MM.1S (cell line): ENCODE data around the gene SLC46A2.

Experiments
- DNase-seq: peaks from one replicate; pipeline ENCODE4 v3.0.0-alpha.2; 2015
- H2AFZ ChIP-seq: fragments of 300-600 bp; sonication (generic); 2 replicates; pipeline ENCODE4 v1.6.0; 2016; ENCODE audit warnings: antibody characterized with exemption, low read length
- H3F3A ChIP-seq: fragments of 300-600 bp; sonication (generic); 2 replicates; pipeline ENCODE4 v1.6.1; 2016; ENCODE audit warnings: mild to moderate bottlenecking, antibody characterized with exemption, low read length, moderate library complexity, mixed read lengths; ENCODE audit not compliant: insufficient read depth
- H3K27ac ChIP-seq: fragments of 300-600 bp; sonication (generic); 2 replicates; pipeline ENCODE4 v1.5.1; 2016; ENCODE audit warnings: mild to moderate bottlenecking, low read length
- H3K27me3 ChIP-seq: fragments of 300-600 bp; sonication (generic); replicated peaks from 2 replicates; pipeline ENCODE4 v1.6.0; 2016; ENCODE audit warnings: low read length; ENCODE audit not compliant: insufficient read depth
- H3K36me3 ChIP-seq: fragments of 300-600 bp; sonication (generic); replicated peaks from 2 replicates; pipeline ENCODE4 v1.6.1; 2016; ENCODE audit warnings: mild to moderate bottlenecking, low read length, mixed read lengths; ENCODE audit not compliant: insufficient read depth
- H3K4me1 ChIP-seq: fragments of 300-600 bp; sonication (generic); 2 replicates; pipeline ENCODE4 v1.6.1; 2016; ENCODE audit warnings: low read length, mixed read lengths
- H3K4me2 ChIP-seq: fragments of 300-600 bp; sonication (generic); 2 replicates; pipeline ENCODE4 v1.6.0; 2016; ENCODE audit warnings: low read depth, low read length
- H3K4me3 ChIP-seq: fragments of 300-600 bp; sonication (generic); 2 replicates; pipeline ENCODE4 v1.5.1; 2016; ENCODE audit warnings: low read length, mixed read lengths
- H3K79me2 ChIP-seq: fragments of 300-600 bp; sonication (generic); 2 replicates; pipeline ENCODE4 v1.6.1; 2016; ENCODE audit warnings: mixed run types, low read length, mixed read lengths
- H3K9ac ChIP-seq: fragments of 300-600 bp; sonication (generic); 2 replicates; pipeline ENCODE4 v1.6.1; 2016; ENCODE audit warnings: low read length, mixed read lengths
- H3K9me2 ChIP-seq: fragments of 300-600 bp; sonication (generic); replicated peaks from 2 replicates; pipeline ENCODE4 v1.6.1; 2016; ENCODE audit warnings: mild to moderate bottlenecking, low read length, mixed read lengths; ENCODE audit not compliant: insufficient read depth
- H3K9me3 ChIP-seq: fragments of 300-600 bp; sonication (generic); replicated peaks from 2 replicates; pipeline ENCODE4 v1.6.1; 2016; ENCODE audit warnings: mild to moderate bottlenecking, low read length, mixed read lengths; ENCODE audit not compliant: insufficient read depth
- H4K20me1 ChIP-seq: fragments of 300-600 bp; sonication (generic); 2 replicates; pipeline ENCODE4 v1.6.1; 2016; ENCODE audit warnings: mild to moderate bottlenecking, low read length, moderate library complexity, mixed read lengths; ENCODE audit not compliant: insufficient read depth
- EZH2 ChIP-seq: fragments of 300-600 bp; sonication (generic); optimal IDR thresholded peaks from 2 replicates; pipeline ENCODE3; 2017; ENCODE audit warnings: low read depth, mild to moderate bottlenecking, antibody characterized with exemption, low read length, mixed read lengths
- EZH2phosphoT487 ChIP-seq: fragments of 300-600 bp; sonication (generic); IDR thresholded peaks from 2 replicates; pipeline ENCODE4 v1.6.1; 2018; ENCODE audit warnings: antibody characterized with exemption, low read length
- TF ChIP-seq, protein P1 (sequence below): fragments of 300-600 bp; sonication (generic); IDR thresholded peaks from 2 replicates; pipeline ENCODE4 v1.5.1; 2016; ENCODE audit warnings: antibody characterized with exemption, low read length, mixed read lengths

Gene SLC46A2

DNA sequence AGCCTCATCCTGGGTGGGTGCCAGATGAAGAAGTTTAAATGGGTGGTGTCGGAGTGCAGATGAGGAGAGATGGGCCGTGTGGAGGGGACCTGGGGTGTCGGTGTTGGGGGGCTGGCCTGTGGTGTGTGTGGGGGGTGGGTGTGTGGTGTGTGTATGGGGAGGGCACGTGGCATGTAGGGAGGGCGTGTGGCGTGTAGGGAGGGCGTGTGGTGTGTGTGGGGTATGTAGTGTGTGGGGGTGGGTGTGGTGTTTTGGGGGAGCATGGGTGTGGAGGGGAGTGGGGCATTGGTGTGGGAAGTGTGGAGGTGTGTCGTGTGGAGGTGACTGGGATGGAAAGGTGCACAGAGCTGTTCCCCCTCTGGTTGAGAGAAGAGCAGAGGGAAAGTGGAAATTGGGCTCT lies 34.5 kb downstream of the SLC46A2 start:
- H3K9me2 ChIP-seq: no peaks in the 10 kb centered on the region
- DNase-seq: no peak
- H3K79me2 ChIP-seq: no peaks in the 10 kb centered on the region
- H3K4me1 ChIP-seq: no peaks in the 10 kb centered on the region
- H3K4me3 ChIP-seq: no peak overlapping the region
- H3K27me3 ChIP-seq: no peaks in the 10 kb centered on the region
- no peaks in the 10 kb centered on the region for H3K36me3 ChIP-seq
- H3K4me2 ChIP-seq: no peak overlapping the region
- H2AFZ ChIP-seq: no peak overlapping the region
- no peaks in the 10 kb centered on the region for H4K20me1 ChIP-seq
- no peak overlapping the region for H3K27ac ChIP-seq
- no peaks in the 10 kb centered on the region for H3F3A ChIP-seq
- no peaks in the 10 kb centered on the region for H3K9me3 ChIP-seq
- no peak overlapping the region for H3K9ac ChIP-seq
- TF ChIP-seq, protein P1, sequence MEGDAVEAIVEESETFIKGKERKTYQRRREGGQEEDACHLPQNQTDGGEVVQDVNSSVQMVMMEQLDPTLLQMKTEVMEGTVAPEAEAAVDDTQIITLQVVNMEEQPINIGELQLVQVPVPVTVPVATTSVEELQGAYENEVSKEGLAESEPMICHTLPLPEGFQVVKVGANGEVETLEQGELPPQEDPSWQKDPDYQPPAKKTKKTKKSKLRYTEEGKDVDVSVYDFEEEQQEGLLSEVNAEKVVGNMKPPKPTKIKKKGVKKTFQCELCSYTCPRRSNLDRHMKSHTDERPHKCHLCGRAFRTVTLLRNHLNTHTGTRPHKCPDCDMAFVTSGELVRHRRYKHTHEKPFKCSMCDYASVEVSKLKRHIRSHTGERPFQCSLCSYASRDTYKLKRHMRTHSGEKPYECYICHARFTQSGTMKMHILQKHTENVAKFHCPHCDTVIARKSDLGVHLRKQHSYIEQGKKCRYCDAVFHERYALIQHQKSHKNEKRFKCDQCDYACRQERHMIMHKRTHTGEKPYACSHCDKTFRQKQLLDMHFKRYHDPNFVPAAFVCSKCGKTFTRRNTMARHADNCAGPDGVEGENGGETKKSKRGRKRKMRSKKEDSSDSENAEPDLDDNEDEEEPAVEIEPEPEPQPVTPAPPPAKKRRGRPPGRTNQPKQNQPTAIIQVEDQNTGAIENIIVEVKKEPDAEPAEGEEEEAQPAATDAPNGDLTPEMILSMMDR: no peak
- no peak for TF ChIP-seq EZH2phosphoT487
- no peak for TF ChIP-seq EZH2

DNA sequence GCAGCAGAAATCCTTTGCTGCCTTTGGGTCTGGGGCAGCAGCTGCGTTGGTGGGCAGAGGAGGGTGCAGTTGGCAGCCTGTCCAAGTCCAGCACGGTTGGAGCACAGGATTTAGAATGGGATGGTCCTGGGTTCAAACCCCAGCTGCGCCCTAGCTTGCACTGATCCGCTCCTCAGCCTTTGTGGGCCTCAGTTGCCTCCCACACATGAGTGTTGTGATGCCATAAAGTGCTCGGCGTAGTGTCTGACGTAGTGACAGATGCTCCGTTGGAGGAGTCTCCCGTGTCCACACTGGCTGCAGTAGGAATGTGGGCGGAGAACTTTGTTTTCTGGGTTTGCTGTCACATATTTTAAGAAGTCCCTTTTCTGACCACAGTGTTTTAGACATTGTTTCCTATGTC lies 36.0 kb downstream of the SLC46A2 start:
- H3K9ac ChIP-seq: no peak overlapping the region
- H2AFZ ChIP-seq: no peak overlapping the region
- DNase-seq: no peak
- H3K27ac ChIP-seq: no peak overlapping the region
- H3K79me2 ChIP-seq: no peaks in the 10 kb centered on the region
- H3K4me3 ChIP-seq: no peak overlapping the region
- no peaks in the 10 kb centered on the region for H4K20me1 ChIP-seq
- H3K4me1 ChIP-seq: no peaks in the 10 kb centered on the region
- no peaks in the 10 kb centered on the region for H3F3A ChIP-seq
- no peaks in the 10 kb centered on the region for H3K9me2 ChIP-seq
- H3K9me3 ChIP-seq: no peaks in the 10 kb centered on the region
- no peak overlapping the region for H3K4me2 ChIP-seq
- no peaks in the 10 kb centered on the region for H3K36me3 ChIP-seq
- no peaks in the 10 kb centered on the region for H3K27me3 ChIP-seq
- no peak for TF ChIP-seq EZH2phosphoT487
- TF ChIP-seq, protein P1: no peak
- TF ChIP-seq EZH2: no peak

DNA sequence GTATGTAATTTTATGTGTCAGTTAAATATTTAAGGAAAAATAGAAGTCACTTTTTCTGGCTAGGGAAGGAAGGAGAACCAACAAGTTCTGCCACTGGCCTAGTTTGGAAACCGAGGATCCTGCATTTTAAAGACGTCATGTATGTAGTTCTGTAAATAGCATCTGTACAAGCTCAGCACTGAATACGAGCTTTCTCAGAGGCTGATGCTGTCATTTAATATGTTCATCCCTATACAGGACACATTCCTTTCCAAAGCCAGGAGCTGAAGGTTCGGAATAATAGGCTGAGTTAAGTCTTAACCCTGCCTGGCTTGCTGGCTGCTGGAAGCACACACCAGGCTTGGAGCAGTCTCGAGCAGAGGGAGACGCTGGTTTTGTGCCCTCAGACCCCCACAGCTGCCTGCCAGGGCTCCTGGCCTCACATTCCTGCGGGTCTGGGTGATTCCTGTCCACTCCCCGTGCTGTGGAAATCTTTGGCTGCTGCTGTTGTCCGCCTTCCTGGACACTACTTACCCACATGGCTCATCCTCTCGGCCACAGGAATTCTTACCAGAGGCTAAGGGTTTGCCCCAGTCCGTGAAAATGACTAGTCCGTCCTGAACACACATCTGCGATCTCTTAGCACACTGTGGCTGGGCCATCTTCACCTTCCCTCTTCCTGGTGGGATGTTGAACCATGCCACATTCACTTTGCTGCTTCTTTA lies 36.6 kb downstream of the SLC46A2 start:
- Histone ChIP-seq H3K27me3 (no peaks in the 10 kb centered on the region), H3K79me2 (no peaks in the 10 kb centered on the region), H3K9me2 (no peaks in the 10 kb centered on the region), H3K4me1 (no peaks in the 10 kb centered on the region), H3K4me2 (no peak overlapping the region), H2AFZ (no peak overlapping the region), H3F3A (no peaks in the 10 kb centered on the region), H3K36me3 (no peaks in the 10 kb centered on the region), H3K27ac (no peak overlapping the region), H4K20me1 (no peaks in the 10 kb centered on the region), H3K9ac (no peak overlapping the region), H3K9me3 (no peaks in the 10 kb centered on the region), H3K4me3 (no peak overlapping the region)
- TF ChIP-seq, protein P1: no peak
- TF ChIP-seq EZH2phosphoT487 (no peak), EZH2 (no peak)
- no peak for DNase-seq
